ENCODE measurements around the gene NDUFS2.

GRCh38 chr1:161158316-161159010 lies 43.7 kb upstream of the NDUFS2 start:
- no peak for TF ChIP-seq EZH2 (IDR thresholded peaks at IDR 0.05; ENCODE audit: insufficient read depth, poor library complexity, severe bottlenecking)
- TF ChIP-seq EZH2phosphoT487 (IDR thresholded peaks at IDR 0.05; ENCODE audit: insufficient read depth, low read depth), result no peak
